22Rv1 (cell line): Measurements from ENCODE around the gene NUMA1.

Source experiments
- H3K27ac ChIP-seq: fragments of 450-650 bp; 2 replicates; pipeline ENCODE4 v1.5.1; 2017
- ZFX ChIP-seq: fragments of 450-650 bp; IDR thresholded peaks from 2 replicates; pipeline ENCODE4 v1.6.1; 2017; ENCODE audit warnings: antibody characterized with exemption, borderline replicate concordance
- TF ChIP-seq, protein P1 (sequence below): fragments of 450-650 bp; IDR thresholded peaks from 2 replicates; pipeline ENCODE4 v1.5.1; 2017; ENCODE audit warnings: mild to moderate bottlenecking

The NUMA1 gene

DNA sequence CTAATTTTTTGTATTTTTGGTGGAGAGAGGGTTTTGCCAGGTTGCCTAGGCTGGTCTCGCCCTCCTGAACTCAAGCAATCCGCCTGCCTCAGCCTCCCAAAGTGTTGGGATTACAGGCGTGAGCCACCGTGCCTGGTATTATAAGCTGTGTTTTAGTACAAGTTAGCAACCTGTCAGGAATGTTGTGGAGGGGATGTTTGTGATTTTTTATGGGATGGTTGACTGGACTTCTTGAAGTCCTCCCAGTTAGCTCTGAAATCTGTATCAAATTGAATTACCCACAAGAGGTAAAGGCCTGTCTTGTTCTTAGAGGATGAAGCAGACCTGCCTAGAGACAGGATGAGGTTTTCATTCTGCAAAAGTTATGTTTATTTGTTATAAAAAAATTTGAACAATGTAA is 115.7 kb downstream of the NUMA1 start:
- no peak overlapping the region for H3K27ac ChIP-seq
- TF ChIP-seq, protein P1, sequence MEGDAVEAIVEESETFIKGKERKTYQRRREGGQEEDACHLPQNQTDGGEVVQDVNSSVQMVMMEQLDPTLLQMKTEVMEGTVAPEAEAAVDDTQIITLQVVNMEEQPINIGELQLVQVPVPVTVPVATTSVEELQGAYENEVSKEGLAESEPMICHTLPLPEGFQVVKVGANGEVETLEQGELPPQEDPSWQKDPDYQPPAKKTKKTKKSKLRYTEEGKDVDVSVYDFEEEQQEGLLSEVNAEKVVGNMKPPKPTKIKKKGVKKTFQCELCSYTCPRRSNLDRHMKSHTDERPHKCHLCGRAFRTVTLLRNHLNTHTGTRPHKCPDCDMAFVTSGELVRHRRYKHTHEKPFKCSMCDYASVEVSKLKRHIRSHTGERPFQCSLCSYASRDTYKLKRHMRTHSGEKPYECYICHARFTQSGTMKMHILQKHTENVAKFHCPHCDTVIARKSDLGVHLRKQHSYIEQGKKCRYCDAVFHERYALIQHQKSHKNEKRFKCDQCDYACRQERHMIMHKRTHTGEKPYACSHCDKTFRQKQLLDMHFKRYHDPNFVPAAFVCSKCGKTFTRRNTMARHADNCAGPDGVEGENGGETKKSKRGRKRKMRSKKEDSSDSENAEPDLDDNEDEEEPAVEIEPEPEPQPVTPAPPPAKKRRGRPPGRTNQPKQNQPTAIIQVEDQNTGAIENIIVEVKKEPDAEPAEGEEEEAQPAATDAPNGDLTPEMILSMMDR = no peak
- TF ChIP-seq ZFX = no peak

DNA sequence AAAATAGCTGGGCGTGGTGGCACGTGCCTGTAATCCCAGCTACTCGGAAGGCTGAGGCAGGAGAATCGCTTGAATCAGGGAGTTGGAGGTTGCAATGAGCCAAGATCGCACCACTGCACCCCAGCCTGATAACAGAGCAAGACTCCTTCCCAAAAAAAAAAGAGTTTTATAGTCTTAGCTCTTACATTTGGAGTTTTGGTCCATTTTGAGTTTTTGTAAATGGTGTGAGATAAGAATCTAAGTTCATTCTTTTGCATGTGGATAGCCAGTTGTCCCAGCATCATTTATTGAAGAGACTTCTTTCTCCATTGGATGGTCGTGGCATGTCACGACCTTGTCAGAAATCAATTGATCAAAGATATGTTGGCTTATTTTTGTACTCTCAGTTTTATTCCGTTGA is 116.9 kb downstream of the NUMA1 start:
- H3K27ac ChIP-seq = no peak overlapping the region
- TF ChIP-seq, protein P1 = no peak

GRCh38 chr11:71962428-71963038 is 117.8 kb downstream of the NUMA1 start:
- TF ChIP-seq, protein P1 = no peak
- TF ChIP-seq ZFX = no peak
- no peak overlapping the region for H3K27ac ChIP-seq

DNA sequence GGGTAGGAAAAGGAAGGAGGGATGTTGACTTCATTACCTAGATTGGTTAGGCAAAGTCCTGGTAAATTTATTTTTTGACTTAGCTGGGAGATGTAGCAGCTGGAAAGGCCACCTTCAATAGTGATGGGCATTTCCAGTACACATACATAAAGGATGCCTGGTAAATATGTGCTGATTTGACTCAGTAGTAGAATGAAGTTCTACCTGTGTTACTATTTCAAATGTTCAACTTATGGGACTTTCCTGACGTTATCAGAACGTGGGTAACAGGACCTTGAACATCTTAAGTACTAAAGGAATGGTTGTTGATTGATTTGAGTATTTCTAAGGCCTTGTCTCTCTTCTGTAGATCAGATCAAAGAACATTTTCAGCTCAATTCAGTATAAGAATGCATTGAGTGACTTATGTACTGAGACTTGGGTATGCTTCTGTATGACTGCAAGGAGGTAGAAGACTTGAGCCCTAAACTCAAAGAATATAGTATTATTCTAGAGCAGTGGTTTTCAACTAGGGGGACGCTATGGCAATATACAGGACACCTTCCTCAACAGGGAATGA is 124.4 kb downstream of the NUMA1 start:
- no peak for TF ChIP-seq ZFX
- TF ChIP-seq, protein P1 = no peak
- H3K27ac ChIP-seq = no peak overlapping the region
